Retinal pigment epithelial cell (primary cell): Measurements from ENCODE around the gene NCKAP5.

ENCODE experiments used
- DNase-seq: peaks from one replicate; pipeline ENCODE4 v3.0.0-alpha.2; 2010; ENCODE audit warnings: low read depth
- H3K4me3 ChIP-seq: 2 replicates; pipeline ENCODE4 v1.5.1; 2011; ENCODE audit warnings: mild to moderate bottlenecking, low read length, control low read depth, moderate library complexity
- TF ChIP-seq, protein P1 (sequence below): conservative IDR thresholded peaks from 2 replicates; pipeline ENCODE4 v1.5.1; 2011; ENCODE audit warnings: low read depth, low read length, control low read depth, inconsistent platforms

Gene NCKAP5

DNA sequence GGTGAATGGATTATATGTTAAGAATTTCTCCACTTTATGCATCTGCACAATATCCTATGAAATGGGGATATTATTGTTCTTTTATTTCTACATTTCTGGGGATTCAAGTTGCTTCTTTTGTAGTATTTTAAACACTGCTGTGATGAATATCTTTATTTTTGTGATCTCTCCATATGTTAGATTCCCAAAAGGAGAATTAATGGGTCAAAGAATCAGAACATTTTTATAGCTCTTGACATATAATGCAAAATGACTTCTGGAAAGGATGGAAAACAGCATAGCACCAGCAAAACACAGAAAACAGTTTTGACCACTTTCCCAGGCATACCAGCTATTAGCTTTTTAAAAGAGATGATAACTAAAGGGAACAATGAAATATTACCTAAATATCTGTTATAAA, 135.5 kb downstream of the NCKAP5 start:
- no peak overlapping the region for H3K4me3 ChIP-seq
- DNase-seq, result no peak
- TF ChIP-seq, protein P1, sequence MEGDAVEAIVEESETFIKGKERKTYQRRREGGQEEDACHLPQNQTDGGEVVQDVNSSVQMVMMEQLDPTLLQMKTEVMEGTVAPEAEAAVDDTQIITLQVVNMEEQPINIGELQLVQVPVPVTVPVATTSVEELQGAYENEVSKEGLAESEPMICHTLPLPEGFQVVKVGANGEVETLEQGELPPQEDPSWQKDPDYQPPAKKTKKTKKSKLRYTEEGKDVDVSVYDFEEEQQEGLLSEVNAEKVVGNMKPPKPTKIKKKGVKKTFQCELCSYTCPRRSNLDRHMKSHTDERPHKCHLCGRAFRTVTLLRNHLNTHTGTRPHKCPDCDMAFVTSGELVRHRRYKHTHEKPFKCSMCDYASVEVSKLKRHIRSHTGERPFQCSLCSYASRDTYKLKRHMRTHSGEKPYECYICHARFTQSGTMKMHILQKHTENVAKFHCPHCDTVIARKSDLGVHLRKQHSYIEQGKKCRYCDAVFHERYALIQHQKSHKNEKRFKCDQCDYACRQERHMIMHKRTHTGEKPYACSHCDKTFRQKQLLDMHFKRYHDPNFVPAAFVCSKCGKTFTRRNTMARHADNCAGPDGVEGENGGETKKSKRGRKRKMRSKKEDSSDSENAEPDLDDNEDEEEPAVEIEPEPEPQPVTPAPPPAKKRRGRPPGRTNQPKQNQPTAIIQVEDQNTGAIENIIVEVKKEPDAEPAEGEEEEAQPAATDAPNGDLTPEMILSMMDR, result no peak

DNA sequence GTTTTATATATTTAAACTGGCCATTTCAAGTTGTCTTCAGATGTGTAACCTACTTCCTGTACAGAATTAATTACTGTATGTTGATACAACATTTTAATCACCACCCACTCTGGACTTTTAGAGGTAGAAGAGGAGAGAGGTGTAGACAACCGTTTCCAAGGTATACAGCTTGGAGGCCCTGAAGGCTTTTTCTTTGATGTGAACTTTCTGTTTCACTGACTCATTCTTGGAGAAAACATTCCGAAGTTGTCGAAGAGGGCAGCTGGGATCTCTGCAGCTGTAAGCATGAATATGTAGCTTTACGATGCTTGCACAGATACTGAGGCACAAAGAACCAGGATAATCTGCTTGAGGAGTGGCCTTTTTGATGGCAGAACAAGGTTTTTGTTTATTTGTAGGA, 137.0 kb downstream of the NCKAP5 start:
- no peak for DNase-seq
- H3K4me3 ChIP-seq, result no peak overlapping the region
- TF ChIP-seq, protein P1, result no peak

DNA sequence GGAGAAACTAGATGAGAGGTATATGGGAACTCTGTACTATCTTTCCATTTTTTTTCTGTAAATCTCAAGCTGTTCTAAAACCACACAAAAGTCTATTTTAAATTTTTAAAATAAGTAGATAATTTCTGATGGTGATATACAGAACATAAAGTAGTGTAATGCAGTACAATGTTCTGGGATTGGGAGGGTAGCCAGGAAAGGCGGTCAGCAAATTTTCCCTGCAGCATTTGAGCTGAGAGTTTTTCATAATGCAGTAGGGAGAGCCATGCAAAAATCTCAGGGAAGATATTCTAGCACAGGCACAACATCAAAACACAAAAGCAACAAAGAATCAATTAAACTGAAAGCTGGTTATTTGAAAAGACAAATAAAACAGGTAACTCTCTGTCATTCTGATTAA, 141.5 kb downstream of the NCKAP5 start:
- TF ChIP-seq, protein P1, result no peak
- no peak for DNase-seq
- no peak overlapping the region for H3K4me3 ChIP-seq

DNA sequence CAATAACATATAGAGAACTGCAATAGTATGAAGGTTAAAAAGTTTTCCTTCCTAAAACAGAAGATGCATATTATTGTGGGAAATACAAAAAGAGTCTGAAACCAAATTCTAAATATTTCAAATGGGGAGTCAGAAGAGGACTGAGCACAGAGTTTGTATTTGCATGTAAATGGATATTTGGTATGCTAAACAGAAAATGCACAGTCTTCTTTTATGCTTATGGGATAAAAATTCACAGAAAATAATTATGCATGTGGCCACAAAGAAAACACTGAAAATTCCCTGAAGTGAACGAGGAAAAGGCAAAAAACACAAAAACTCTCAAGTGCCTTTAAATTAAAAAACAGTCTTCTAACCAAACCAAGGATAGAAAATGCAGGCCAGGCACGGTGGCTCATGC, 142.7 kb downstream of the NCKAP5 start:
- DNase-seq, result no peak
- no peak overlapping the region for H3K4me3 ChIP-seq
- TF ChIP-seq, protein P1, result no peak

DNA sequence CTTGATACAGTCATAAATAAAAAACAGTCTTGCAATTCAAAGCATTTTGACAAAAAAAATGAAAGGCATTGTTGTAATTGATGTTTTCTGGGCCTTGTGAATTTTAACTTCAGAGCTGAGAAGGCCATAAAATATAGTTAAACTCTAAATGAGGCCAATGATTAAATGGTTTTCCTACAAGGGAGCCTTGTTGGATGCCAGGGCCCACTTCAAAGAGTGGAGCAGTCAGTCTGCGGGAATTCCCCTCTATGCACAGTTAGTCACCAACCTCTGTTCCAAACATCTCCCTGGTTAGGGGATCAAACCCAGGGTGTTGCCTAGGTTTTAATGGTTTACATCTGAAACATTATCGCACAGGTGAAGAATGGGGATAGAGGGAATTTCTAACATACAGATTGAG, 143.4 kb downstream of the NCKAP5 start:
- no peak for DNase-seq
- H3K4me3 ChIP-seq, result no peak overlapping the region
- TF ChIP-seq, protein P1, result no peak

DNA sequence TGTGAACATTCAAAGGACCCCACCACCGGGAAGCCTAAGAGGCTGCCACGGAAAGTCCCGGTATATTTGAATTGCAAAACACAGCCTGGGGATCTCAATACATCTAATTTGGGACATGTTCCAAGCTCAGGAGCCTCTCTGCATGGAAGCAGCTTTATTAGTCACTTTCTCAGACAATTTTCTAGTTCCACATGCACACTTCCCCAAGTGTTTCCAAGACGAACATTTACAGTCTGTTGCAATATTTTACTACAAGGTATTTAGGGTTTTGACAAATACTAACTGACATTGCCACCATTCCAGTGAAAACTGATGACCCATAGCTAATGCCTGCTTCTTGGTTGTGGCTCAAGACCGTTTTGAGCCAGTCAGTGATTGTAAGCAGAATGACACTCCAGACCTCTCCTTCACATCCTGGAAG, 145.3 kb downstream of the NCKAP5 start:
- DNase-seq, result peak; percentile 46
- H3K4me3 ChIP-seq, result no peak overlapping the region
- TF ChIP-seq, protein P1, result no peak

DNA sequence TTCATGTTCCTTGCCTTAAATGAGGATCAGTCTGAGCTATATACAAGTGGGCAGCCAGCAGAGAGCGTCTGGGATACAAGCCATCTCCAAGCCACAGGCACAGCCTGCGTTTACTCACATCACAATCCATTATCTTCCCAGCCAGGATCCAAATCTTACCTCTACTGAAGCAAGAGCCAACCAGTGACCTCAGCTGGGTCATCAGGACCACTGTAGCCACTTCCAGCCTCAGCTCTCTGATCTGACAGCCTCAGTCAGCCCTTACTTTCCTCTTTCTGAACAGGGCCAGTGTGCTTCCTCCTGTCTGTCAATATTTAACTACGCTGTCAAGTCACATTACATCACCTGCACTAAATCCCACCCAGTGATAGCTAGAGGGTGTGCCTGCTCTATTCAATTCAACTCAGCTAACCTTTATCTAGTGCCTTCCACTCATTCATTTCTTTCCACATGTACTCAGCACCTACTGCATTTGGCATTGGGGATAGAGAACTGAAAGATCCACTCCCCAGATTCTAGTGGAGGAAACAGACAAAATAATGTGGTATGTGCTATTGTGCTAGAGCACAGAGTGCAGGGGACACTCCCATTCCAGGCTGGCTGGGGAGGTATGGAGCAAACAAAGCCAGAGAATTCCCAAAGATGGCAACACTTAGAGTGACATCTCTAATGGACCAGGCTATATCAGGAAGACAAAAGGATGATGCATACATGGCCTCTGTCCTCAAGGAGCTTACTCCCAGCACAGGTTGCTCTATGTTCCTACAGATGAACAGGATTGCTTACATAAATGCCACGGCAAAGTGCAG, 146.5 kb downstream of the NCKAP5 start:
- TF ChIP-seq, protein P1, result no peak
- no peak overlapping the region for H3K4me3 ChIP-seq
- DNase-seq, result no peak
